Activated CD8-positive, alpha-beta memory T cell treated with anti-CD3 and anti-CD28 coated beads, Interleukin-2, amount 50 U/mL, for 4 hours (primary cell): ENCODE data around the gene MYO18A.
"Not testable (repeated sequence)": the region's sequence is repeated elsewhere in the genome, so short reads cannot be mapped to it uniquely, and the experiment has no call there.

ENCODE experiments used
- DNase-seq: peaks from one replicate; pipeline ENCODE4 v3.0.0-alpha.2; 2020

The MYO18A gene

GRCh38 chr17:29180034-29180787, at the start of gene MYO18A:
Gene MYO18A (minus strand): TSS chr17:29180398. CDS start chr17:29166940, 13,458 bp downstream.
- DNase-seq = peak; percentile 80

- DNase-seq = no peak
Observed at GRCh38 chr17:29225396-29225795, 45.2 kb upstream of the MYO18A start.

GRCh38 chr17:29221338-29221737, 41.1 kb upstream of the MYO18A start:
- not testable (repeated sequence) for DNase-seq

- DNase-seq = peak; percentile 69
Observed at GRCh38 chr17:29219378-29220047, 39.3 kb upstream of the MYO18A start.

GRCh38 chr17:29216856-29217255, 36.7 kb upstream of the MYO18A start:
- DNase-seq = no peak

GRCh38 chr17:29216181-29216580, 36.0 kb upstream of the MYO18A start:
- DNase-seq = no peak

- no peak for DNase-seq
Observed at GRCh38 chr17:29215717-29216116, 35.5 kb upstream of the MYO18A start.

GRCh38 chr17:29215174-29215573, 35.0 kb upstream of the MYO18A start:
- DNase-seq = no peak

- DNase-seq = no peak
Observed at GRCh38 chr17:29214215-29215146, 34.3 kb upstream of the MYO18A start.

- DNase-seq = no peak
Observed at GRCh38 chr17:29212681-29213121, 32.5 kb upstream of the MYO18A start.

- no peak for DNase-seq
Observed at GRCh38 chr17:29212094-29212631, 32.0 kb upstream of the MYO18A start.

GRCh38 chr17:29210879-29211278, 30.7 kb upstream of the MYO18A start:
- no peak for DNase-seq

- DNase-seq = no peak
Observed at GRCh38 chr17:29209073-29209472, 28.9 kb upstream of the MYO18A start.

GRCh38 chr17:29207975-29208374, 27.8 kb upstream of the MYO18A start:
- no peak for DNase-seq

GRCh38 chr17:29205047-29205446, 24.8 kb upstream of the MYO18A start:
- DNase-seq = no peak

- not testable (repeated sequence) for DNase-seq
Observed at GRCh38 chr17:29204068-29204804, 24.0 kb upstream of the MYO18A start.

- no peak for DNase-seq
Observed at GRCh38 chr17:29197516-29198272, 17.5 kb upstream of the MYO18A start.

- no peak for DNase-seq
Observed at GRCh38 chr17:29196769-29197515, 16.7 kb upstream of the MYO18A start.

GRCh38 chr17:29195465-29196081, 15.4 kb upstream of the MYO18A start:
- no peak for DNase-seq

- DNase-seq = no peak
Observed at GRCh38 chr17:29194669-29195068, 14.5 kb upstream of the MYO18A start.
